GM18909 (cell line): ENCODE data around the gene CDK10.
"Not testable (repeated sequence)": the region's sequence is repeated elsewhere in the genome, so short reads cannot be mapped to it uniquely, and the experiment has no call there.

Experiments used
- ATAC-seq: cut with Tn5 transposase; IDR thresholded peaks from one replicate; pipeline ENCODE4 v1.9.1; 2021; ENCODE audit warnings: mild to moderate bottlenecking; ENCODE audit not compliant: unreplicated experiment, poor library complexity

Gene CDK10

GRCh38 chr16:89664238-89664637 lies 22.3 kb upstream of the CDK10 start:
- not testable (repeated sequence) for ATAC-seq

GRCh38 chr16:89667000-89667399 lies 19.5 kb upstream of the CDK10 start:
- not testable (repeated sequence) for ATAC-seq

DNA sequence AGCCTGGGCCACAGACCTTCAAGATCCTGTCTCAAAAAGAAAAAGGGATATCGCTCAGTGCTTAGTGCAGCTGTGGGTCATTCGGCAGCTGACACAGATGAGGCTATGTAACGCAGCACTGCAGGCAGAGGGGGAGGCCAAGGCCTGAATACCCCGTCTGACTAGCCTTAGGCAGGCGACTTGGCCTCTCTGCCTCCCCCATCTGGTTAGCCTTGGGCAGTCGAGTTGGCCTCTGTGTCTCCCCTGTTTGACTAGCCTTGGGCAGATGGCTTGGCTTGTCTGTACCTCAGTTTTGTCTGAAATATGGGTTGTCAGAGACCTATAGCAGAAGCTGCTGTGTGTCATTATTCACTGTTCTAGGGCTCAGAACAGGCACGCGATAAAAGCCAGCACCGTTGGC lies 18.9 kb upstream of the CDK10 start:
- no peak for ATAC-seq

- ATAC-seq = no peak
These were observed 17.7 kb upstream of the CDK10 start for GRCh38 chr16:89668790-89669158.

GRCh38 chr16:89669755-89670154 lies 16.7 kb upstream of the CDK10 start:
- no peak for ATAC-seq

DNA sequence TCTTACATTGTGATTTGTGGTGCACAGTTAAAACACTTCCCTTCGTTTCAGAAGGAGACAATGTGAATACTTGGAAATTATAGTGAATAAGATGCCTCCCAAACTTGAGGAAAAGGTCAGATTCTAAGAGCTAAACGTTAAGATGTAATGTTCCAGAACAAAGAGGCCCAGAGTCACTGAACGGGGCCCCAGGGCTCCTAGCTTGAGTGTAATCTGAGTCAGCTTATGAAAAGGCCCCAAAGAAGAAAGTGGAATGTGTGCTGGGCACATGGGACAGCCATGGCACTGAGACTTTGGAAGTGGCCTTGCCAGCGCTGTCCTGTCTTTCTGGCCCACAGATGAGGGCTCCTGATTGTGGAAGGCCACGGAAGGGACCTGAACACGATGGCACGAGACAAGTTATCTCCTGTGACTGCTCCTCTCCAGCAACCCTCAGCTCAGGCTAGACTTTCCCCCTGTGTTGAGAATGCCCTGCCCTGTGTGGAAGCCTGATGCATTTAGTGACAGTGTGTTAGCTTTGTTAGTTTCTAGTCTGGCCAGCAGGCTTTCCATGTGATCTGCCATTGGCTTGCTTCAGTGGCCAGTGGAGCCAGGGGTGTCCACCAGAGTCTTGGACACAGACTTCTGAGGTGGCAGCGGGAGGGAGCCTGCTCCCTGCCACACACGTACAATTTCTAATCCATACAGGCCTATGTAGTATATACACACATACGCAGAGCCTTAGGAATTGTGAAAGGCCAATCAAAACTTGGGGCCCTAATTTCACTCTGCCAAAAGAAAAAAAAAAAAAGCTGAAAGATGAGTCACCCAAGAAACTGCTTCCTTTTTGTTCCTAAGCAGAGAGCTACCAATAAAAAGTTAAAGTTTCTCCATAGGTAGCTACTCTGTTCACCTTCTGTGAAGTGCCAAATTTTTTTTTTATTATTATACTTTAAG lies 15.7 kb upstream of the CDK10 start:
- ATAC-seq = no peak

GRCh38 chr16:89671565-89671964 lies 14.9 kb upstream of the CDK10 start:
- ATAC-seq = not testable (repeated sequence)

GRCh38 chr16:89672177-89672941 lies 14.1 kb upstream of the CDK10 start:
- no peak for ATAC-seq

GRCh38 chr16:89678258-89678657 lies 8.2 kb upstream of the CDK10 start:
- ATAC-seq = no peak

DNA sequence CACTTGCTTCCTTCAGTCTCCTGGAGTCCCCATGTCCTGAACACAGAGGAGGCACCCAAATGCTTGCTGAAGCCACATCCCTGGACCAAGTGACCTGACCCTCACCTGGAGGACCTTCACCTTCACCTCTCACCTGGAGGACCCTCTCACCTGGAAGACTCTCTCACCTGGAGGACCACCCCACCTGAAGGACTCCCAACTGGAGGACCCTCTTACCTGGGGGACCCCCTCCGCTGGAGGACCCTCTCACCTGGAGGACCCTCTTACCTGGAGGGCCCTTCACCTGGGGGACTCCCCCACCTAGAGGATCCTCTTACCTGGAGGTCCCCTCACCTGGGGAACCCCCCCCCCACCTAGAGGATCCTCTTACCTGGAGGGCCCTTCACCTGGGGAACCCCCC lies 573 bp upstream of the CDK10 start:
- no peak for ATAC-seq

DNA sequence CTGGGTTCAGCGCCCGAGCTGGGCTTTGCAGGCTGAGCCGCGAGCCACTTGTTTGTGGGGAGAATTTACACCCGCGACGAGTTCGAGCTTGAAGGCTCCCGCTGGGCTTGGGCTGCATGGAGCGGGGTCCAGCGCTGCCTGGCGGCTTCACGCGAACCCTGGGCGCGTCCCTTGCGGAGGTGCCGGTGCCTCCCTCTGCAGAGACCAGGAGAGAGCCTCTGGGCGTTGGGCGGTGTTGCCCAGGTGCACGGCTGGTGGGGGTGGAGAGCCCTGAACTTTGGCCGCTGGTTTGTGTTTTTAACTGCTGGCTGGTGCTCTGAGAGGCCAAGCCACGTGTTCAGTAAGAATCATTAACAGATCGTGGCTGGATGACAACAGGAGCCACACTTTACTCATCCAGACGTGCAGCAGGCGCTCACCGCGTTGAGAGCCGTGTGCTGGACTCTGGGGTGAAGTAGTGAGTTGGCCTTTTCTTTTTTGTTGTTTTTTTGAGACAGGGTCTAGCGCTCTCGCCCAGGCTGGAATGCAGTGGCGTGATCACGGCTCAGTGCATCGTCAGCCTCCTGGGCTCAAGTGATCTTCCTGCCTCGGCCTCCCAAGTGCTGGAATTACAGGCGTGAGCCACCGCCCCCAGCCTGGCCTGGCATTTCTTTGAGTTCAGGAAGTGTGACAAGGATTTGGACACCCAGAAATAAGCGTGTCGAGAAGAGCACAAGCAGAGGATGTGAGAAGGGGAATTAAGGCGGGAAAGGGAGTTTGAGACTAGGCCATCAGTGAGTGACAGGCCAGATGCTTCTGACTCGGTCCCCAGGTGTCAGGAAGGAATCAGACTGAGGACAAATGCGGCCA lies 827 bp downstream of the CDK10 start:
- ATAC-seq = peak; percentile 60

DNA sequence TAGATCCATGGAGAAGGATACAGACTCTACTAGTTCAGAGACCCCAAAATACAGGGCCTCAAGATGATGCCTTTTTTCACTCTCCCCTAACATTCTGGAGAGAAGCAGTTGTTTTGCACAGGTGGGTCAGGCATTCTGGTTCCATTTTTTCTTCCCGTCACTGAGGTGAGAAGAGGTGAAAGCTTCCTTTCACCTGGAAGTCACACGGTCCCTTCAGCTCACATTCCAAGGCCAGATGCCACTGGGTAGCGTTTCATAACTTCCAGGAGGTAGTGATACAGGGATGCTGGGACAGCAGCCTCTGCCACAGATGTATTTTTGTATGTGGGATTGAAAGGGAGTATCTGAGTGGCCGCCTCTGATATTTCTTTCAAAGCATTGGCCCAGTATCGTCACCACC lies 1.9 kb downstream of the CDK10 start:
- ATAC-seq = no peak

DNA sequence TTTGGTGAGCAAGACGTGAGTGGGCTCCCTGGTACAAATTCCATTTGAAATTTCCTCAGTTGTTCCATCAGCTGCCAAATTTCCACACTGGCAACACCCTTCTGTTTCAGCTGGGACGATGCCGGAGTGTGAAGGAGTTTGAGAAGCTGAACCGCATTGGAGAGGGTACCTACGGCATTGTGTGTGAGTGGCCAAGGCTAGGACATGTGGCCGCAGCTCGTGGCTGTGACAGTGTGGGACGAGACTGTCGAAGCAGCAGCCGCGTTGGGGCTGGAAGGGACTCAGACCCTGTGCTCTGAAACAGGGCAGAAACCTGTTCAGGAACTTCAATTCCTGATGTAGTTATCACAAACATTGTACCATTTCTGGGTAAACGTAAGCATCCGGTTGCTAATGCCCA lies 2.7 kb downstream of the CDK10 start:
- no peak for ATAC-seq

DNA sequence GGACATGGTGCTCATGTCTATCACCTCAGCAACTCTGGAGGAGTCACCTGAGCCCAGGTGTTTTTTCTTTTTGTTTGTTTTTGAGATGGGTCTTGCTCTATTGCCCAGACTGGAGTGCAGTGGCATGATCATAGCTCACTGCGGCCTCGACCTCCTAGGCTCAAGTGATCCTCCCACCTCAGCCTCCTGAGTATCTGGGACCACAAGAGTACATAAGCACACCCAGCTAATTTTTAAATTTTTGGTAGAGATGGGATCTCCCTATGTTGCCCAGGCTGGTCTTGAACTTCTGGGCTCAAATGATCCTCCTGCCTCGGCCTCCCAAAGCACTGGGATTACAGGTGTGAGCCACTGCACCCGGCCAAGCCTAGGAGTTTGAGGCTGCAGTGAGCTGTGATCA lies 3.1 kb downstream of the CDK10 start:
- not testable (repeated sequence) for ATAC-seq

DNA sequence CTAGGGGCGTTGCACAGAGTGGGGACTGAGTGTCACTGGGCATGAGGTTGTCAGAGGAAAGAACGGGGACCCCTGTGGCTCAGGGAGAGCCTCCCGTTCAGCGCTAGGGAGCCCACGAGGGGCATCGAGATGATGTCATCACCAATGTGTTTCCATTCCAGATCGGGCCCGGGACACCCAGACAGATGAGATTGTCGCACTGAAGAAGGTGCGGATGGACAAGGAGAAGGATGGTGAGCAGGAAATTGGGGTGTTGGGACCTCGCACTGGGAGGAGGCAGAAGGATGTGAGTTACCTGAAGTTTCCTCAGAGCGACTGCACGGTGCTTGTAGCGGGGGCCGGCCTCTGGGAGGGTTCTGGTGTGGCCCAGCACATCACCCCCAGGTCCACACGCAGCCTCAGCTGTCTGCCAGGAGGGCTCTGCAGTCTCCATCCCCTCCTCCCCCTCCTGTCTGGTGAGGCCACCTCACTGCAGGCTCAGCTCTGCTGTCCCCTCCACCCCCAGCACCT lies 4.0 kb downstream of the CDK10 start:
- no peak for ATAC-seq

- ATAC-seq = no peak
These were observed 4.9 kb downstream of the CDK10 start for GRCh38 chr16:89691231-89691985.

DNA sequence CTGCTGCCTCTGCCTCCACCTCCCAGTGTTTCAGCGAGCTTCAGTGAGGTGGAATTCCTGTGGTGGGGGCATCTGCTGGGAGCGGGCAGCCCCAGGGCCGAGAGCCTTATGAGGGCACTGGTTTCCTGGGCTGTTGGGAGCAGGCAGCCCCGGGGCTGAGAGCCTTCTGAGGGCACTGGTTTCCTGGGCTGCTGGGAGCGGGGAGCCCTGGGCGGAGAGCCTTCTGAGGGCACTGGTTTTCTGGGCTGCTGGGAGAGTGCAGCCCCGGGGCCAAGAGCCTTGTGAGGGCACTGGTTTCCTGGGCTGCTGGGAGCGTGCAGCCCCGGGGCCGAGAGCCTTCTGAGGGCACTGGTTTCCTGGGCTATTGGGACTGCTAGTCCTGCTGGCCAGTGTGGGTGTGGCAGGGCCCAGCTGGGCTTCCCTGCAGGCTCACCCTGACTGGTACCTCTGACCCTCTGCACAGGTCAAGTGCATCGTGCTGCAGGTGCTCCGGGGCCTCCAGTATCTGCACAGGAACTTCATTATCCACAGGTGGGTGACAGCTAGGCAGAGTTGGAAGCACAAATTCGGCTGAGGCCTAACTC lies 5.6 kb downstream of the CDK10 start:
- no peak for ATAC-seq

DNA sequence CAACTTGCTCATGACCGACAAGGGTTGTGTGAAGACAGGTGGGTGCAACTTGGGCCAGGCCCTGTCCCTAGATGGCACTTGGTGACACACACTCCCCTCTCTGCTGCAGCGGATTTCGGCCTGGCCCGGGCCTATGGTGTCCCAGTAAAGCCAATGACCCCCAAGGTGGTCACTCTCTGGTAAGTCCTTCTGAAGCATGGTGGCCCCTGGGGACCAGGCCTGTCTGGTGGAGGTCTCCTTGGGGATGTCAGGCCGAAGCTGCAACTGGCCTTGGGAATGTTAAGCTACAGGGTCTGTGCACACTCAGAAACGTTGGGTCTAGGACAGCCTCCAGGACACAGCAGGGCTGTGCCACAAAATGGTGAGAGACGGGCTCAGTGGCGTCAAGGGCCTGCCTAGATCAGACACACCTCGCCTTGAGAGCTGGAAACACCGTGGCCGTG lies 6.8 kb downstream of the CDK10 start:
- ATAC-seq = no peak
